Frontal cortex (tissue), 4 donors: Measurements from ENCODE around the gene SLC17A6. TPM values are rescaled to one million over a fixed set of nuclear protein-coding genes. Genes with fewer than 3 reads are reported as not detected.

Source experiments
- DNase-seq, 2 donors: peaks; one replicate each; pipeline ENCODE4 v3.0.0; 2012; ENCODE audit warnings: low spot score in 2 of 2
- FAIRE-seq: peaks from 2 replicates; lab custom pipeline; 2012; peaks lifted over from hg19 to GRCh38; lab: Jason Lieb, UNC
- total RNA-seq: library from RNA; depleted of rRNA; stranded (reverse); fragments of >200 nt; gene quantifications from one replicate; pipeline ENCODE4 v1.2.3, GENCODE V29; 2014
- donor health status: control.
- donor health status: control.
- donor health status: control.

Gene SLC17A6
- total RNA-seq: 11.8 TPM

- DNase-seq (peak in 1 of 2 donors; percentile 13), FAIRE-seq (no peak)
Measured at GRCh38 chr11:22337596-22338485, at the start of gene SLC17A6. TSS of gene SLC17A6 (plus strand) at chr11:22338381. CDS start at chr11:22338534, 153 bp downstream.

DNA sequence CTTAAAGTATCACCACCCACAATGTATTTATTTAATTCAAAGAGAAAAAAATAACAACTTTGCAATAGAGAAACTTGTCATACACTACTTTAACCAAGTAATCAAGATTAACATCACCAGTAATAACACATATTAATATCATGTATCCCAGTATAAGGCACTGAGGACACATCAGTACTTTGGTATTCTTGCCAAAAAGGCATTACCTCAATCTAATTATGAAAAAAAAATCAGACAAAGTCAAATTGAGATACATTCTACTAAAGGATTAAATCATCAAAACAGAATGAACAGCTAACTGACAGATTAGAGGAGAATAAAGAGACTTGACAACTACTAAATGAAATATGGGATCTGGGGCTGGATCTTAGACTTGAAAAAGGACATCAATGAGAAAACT, 35.8 kb upstream of the SLC17A6 start:
- FAIRE-seq (no peak), DNase-seq (no peak)

DNA sequence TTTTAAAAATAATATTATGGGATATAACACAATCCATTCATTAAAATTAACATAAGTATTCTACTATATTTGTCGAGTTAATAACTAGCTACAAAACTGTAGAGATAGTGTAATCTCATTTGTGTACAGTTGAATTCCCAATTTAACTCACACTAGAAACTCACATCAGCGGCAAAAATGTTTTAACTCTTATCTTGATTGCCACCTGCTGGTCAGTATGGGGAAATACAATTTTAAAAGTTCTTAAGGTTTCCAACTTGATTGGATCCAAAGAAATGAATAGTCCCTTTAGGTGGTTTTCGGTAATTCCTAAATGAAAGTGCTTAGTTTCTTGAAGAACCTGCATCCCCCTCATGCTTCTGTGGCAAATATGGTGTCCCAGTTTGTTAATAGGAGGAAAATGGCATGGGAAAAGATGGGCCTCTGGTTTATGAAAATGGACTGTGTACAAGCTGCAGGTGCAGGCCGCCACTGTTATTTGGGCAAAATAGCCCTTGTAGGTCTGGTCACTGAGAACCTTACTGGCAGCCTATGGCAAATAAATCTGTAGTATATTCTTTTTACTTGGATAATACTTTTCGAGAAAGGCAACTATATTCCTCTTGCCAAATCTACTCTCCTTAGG, 33.7 kb upstream of the SLC17A6 start:
- DNase-seq: peak; percentile 9 to 12
- FAIRE-seq: peak; percentile 94

DNA sequence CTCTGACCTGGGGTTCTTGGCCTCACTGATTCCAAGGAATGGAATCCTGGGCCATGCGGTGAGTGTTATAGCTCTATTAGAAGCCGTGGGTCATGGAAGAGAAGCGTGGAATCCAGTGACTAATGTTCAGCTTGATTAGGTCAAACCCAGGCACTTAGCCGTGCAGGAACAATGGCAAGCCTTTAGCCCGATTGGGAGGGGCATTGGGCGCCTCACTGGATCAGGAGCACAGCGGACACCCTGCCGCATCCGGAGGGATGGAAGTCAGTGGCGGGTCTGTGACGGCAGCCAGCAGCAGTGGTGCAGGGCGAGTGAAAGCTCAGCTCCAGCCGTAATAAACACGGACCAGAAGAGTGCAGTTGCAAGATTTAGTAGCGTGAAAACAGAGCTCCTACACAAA, 20.5 kb upstream of the SLC17A6 start:
- no peak for FAIRE-seq

DNA sequence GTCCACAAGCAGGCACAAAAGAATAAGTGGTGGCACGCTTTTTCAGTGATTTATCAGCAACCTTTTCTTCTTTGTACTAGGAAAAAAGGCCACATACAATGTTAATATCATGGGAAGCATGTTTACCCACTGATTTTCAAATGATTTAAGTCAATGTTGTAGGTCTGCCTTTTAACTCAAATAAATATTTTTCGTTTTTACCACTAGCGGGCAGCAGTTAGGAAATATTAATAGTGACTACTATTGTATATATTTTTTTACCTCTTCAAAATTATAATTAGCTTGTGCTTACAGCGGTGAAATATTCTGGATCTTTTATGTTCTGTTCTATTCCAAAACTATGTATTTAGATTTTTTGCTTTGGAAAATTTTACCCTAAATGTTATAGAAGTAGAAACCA, 6.4 kb upstream of the SLC17A6 start:
- FAIRE-seq (no peak), DNase-seq (no peak)

More for the DNA sequence above, 20.5 kb upstream of the SLC17A6 start:
- no peak for DNase-seq

- FAIRE-seq: no peak
Measured at GRCh38 chr11:22336587-22336986, 1.6 kb upstream of the SLC17A6 start.

GRCh38 chr11:22339611-22340010, 1.4 kb downstream of the SLC17A6 start:
- FAIRE-seq: no peak

More at GRCh38 chr11:22336587-22336986, 1.6 kb upstream of the SLC17A6 start:
- DNase-seq: no peak

DNA sequence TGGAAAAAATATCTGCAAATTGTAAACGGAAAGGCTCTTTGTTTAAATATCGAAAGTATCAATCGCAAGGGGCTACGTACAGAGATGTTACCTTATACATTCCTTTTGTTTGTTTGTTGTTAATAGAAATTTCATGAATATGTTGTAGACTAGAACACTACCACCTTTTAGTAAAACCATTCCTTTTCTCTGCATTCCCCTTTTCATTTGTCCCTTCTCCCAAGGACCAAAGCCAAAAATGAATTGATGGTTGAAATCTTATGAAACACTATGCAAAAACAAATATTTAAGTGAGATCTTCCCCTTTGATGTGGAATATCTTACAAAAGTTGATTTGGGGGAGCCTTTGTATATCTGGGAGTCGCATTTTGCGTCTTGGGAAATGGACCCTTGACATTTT, 2.1 kb downstream of the SLC17A6 start:
- DNase-seq (no peak), FAIRE-seq (no peak)

More at GRCh38 chr11:22339611-22340010, 1.4 kb downstream of the SLC17A6 start:
- DNase-seq: no peak

GRCh38 chr11:22340701-22341587, 2.8 kb downstream of the SLC17A6 start:
- no peak for DNase-seq
- no peak for FAIRE-seq

DNA sequence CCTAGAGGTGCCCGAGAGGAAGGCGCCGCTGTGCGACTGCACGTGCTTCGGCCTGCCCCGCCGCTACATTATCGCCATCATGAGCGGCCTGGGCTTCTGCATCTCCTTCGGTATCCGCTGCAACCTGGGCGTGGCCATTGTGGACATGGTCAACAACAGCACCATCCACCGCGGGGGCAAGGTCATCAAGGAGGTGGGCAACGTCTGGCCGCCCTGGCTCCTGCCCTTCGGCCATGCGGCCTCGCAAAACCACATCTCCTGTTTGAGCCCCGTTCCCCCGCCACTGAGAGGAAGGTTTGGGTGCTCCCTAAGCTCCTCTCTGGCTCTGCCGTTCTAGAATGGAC, 3.4 kb downstream of the SLC17A6 start:
- no peak for FAIRE-seq
- DNase-seq: no peak

- FAIRE-seq (no peak), DNase-seq (no peak)
Measured at GRCh38 chr11:22342211-22343031, 4.2 kb downstream of the SLC17A6 start.

DNA sequence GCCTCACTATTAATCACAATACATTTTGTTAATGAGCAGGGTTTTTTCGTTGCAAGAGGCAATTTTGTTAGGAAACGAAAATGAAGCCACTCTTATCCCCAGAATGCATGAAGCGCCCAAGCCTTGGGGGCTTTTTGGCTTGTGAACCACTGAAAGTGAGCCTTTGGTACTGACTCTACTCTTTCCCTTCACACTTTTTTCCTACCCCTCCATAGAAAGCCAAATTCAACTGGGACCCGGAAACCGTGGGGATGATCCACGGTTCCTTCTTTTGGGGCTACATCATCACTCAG, 4.8 kb downstream of the SLC17A6 start:
- DNase-seq: no peak
- FAIRE-seq: no peak

GRCh38 chr11:22343371-22344032, 5.3 kb downstream of the SLC17A6 start:
- no peak for DNase-seq
- no peak for FAIRE-seq

- no peak for DNase-seq
Measured at GRCh38 chr11:22344081-22344480, 5.9 kb downstream of the SLC17A6 start.

GRCh38 chr11:22346282-22346681, 8.1 kb downstream of the SLC17A6 start:
- FAIRE-seq (no peak), DNase-seq (no peak)

More at GRCh38 chr11:22344081-22344480, 5.9 kb downstream of the SLC17A6 start:
- FAIRE-seq: no peak

- FAIRE-seq (no peak), DNase-seq (no peak)
Measured at GRCh38 chr11:22347857-22348487, 9.8 kb downstream of the SLC17A6 start.

DNA sequence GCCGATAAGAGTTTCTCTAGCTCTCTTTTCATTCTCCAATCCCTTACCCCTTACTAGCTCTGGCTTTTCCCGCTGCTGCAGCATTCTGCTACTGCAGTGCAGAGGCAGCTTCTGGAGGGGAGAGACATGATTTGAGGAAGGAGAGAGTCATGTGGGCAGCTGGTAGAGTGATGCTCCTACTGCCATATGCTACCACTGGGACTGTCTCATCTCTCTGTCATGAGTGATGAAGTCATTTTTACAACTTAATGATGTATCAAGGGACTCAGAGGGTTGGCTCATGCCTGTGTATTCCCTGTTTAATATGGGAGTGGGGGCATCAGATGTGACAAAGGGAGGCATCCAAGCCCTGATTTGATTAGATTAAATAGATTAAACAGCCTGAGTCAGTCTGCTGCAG, 11.3 kb downstream of the SLC17A6 start:
- no peak for FAIRE-seq

GRCh38 chr11:22359295-22359694, 21.1 kb downstream of the SLC17A6 start:
- DNase-seq (no peak), FAIRE-seq (no peak)

More for the DNA sequence above, 11.3 kb downstream of the SLC17A6 start:
- DNase-seq: no peak

- DNase-seq: no peak
- FAIRE-seq: no peak
Measured at GRCh38 chr11:22371160-22371559, 33.0 kb downstream of the SLC17A6 start.
